HG03354 (cell line): ENCODE results near the gene CNDP1.
"Not testable (repeated sequence)": the region's sequence is repeated elsewhere in the genome, so short reads cannot be mapped to it uniquely, and the experiment has no call there.

Experiments
- ATAC-seq: cut with Tn5 transposase; IDR thresholded peaks from one replicate; pipeline ENCODE4 v1.9.1; 2021; ENCODE audit warnings: mild to moderate bottlenecking; ENCODE audit not compliant: unreplicated experiment, poor library complexity, severe bottlenecking

CNDP1 gene

GRCh38 chr18:74519320-74520095 lies 14.8 kb upstream of the CNDP1 start:
- ATAC-seq, result no peak

- ATAC-seq, result no peak
These were observed 14.0 kb upstream of the CNDP1 start for GRCh38 chr18:74520096-74520833.

- ATAC-seq, result no peak
These were observed 13.1 kb upstream of the CNDP1 start for GRCh38 chr18:74521068-74521725.

GRCh38 chr18:74522635-74523548 lies 11.4 kb upstream of the CNDP1 start:
- ATAC-seq, result no peak

GRCh38 chr18:74524097-74524496 lies 10.2 kb upstream of the CNDP1 start:
- ATAC-seq, result no peak

GRCh38 chr18:74524915-74525314 lies 9.4 kb upstream of the CNDP1 start:
- ATAC-seq, result not testable (repeated sequence)

GRCh38 chr18:74525741-74526140 lies 8.6 kb upstream of the CNDP1 start:
- ATAC-seq, result no peak

GRCh38 chr18:74526488-74526887 lies 7.8 kb upstream of the CNDP1 start:
- no peak for ATAC-seq

- peak; percentile 80 for ATAC-seq
These were observed 5.8 kb upstream of the CNDP1 start for GRCh38 chr18:74528478-74528877.

- peak; percentile 11 for ATAC-seq
These were observed 5.4 kb upstream of the CNDP1 start for GRCh38 chr18:74528913-74529312.

- ATAC-seq, result no peak
These were observed 4.9 kb upstream of the CNDP1 start for GRCh38 chr18:74529378-74529777.

- no peak for ATAC-seq
These were observed 4.3 kb upstream of the CNDP1 start for GRCh38 chr18:74529811-74530583.

GRCh38 chr18:74530584-74530862 lies 3.8 kb upstream of the CNDP1 start:
- ATAC-seq, result no peak

- no peak for ATAC-seq
These were observed 3.3 kb upstream of the CNDP1 start for GRCh38 chr18:74531043-74531442.

GRCh38 chr18:74532511-74533025 lies 1.7 kb upstream of the CNDP1 start:
- no peak for ATAC-seq

- no peak for ATAC-seq
These were observed 634 bp upstream of the CNDP1 start for GRCh38 chr18:74533666-74534065.

GRCh38 chr18:74534981-74535649 lies 815 bp downstream of the CNDP1 start:
- peak; percentile 79 for ATAC-seq

GRCh38 chr18:74539289-74539688 lies 5.0 kb downstream of the CNDP1 start:
- no peak for ATAC-seq
